Lung microvascular endothelial cell (primary cell): ENCODE measurements around the gene MXRA8. TPM values are rescaled to one million over a fixed set of nuclear protein-coding genes. Genes with fewer than 3 reads are reported as not detected.

Experiments used
- DNase-seq, 2 donors: peaks; one replicate each; pipeline versions ENCODE4 v3.0.0 to v3.0.0-alpha.2; 2010; ENCODE audit warnings: low read depth in 2 of 2
- total RNA-seq: library from RNA; depleted of rRNA; stranded (reverse); fragments of >200 nt; gene quantifications from 2 replicates; pipeline ENCODE4 v1.2.1, GENCODE V29; 2014

MXRA8 gene
- total RNA-seq, 1 donor from 2014 or later, result 0.20 TPM

DNA sequence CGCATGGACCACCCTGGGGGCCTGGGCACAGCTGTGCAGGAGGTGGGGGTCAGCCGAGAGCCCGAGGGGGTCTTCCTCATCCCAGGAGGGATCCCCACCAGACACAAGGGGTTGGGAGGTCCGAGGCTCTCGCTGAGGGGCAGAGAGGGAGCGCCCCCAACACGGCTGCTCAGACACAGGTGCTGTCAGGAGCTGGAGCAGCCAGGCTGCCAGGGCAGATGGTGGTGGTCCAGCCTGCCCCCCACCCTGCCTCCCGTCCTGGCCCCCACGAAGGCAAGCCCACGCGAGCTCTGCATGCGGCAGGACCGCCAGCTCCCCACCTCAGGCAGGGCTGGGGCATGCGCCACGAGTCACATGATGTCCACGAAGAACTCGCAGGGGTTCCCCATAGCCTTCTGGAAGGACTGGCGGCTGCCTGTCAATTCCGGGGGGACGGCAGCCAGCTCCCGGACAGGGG lies 22.5 kb downstream of the MXRA8 start:
- DNase-seq, result no peak

DNA sequence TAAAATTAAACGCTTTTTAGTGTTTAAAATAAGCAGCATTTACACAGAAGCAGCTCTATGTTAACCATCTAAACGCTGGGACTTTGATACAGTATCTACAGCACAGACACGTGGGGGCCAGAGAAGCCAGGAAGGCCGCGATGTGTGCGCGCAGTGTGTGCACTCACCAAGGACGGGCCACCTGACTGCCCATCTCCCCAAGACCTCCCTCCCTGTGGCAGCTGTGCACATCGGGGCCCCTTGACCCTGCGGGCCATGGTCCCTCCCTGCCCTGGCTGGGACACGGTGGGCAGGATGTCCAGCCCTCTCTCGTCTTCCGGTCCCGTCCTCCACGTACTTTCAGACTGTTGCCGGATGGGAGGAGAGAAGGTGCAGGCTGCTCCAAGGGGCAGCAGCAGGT lies 23.1 kb downstream of the MXRA8 start:
- no peak for DNase-seq

DNA sequence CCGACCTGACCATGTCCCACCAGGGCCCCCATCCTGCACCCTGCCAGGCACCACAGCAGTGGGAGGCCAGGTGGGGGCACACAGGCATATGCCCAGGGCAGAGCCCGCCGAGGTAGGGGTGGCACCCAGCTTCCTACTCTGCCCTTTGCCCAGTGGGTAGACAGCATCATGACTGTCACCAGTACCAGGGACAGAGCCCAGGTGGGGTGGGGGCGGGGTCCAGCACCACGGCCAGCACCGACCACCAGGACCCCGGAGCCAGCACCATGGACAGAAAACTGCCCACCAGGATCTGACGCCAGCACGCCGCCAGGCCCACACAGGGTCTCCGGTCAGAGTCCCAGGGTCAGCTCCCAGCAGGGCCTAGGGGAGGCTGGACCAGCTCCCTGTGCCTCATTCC lies 23.5 kb downstream of the MXRA8 start:
- no peak for DNase-seq

DNA sequence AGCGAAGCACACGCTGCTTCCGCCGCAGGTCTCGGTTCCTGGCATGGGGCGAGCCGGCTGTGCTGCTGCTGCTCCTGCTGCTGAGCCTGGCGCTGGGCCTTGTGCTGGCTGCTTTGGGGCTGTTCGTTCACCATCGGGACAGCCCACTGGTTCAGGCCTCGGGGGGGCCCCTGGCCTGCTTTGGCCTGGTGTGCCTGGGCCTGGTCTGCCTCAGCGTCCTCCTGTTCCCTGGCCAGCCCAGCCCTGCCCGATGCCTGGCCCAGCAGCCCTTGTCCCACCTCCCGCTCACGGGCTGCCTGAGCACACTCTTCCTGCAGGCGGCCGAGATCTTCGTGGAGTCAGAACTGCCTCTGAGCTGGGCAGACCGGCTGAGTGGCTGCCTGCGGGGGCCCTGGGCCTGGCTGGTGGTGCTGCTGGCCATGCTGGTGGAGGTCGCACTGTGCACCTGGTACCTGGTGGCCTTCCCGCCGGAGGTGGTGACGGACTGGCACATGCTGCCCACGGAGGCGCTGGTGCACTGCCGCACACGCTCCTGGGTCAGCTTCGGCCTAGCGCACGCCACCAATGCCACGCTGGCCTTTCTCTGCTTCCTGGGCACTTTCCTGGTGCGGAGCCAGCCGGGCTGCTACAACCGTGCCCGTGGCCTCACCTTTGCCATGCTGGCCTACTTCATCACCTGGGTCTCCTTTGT lies 24.7 kb downstream of the MXRA8 start:
- no peak for DNase-seq

DNA sequence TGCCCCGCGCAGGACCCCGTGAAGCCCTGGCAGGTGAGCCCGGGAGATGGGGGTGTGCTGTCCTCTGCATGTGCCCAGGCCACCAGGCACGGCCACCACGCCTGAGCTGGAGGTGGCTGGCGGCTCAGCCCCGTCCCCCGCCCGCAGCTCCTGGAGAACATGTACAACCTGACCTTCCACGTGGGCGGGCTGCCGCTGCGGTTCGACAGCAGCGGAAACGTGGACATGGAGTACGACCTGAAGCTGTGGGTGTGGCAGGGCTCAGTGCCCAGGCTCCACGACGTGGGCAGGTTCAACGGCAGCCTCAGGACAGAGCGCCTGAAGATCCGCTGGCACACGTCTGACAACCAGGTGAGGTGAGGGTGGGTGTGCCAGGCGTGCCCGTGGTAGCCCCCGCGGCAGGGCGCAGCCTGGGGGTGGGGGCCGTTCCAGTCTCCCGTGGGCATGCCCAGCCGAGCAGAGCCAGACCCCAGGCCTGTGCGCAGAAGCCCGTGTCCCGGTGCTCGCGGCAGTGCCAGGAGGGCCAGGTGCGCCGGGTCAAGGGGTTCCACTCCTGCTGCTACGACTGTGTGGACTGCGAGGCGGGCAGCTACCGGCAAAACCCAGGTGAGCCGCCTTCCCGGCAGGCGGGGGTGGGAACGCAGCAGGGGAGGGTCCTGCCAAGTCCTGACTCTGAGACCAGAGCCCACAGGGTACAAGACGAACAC lies 25.4 kb downstream of the MXRA8 start:
- DNase-seq, result no peak

DNA sequence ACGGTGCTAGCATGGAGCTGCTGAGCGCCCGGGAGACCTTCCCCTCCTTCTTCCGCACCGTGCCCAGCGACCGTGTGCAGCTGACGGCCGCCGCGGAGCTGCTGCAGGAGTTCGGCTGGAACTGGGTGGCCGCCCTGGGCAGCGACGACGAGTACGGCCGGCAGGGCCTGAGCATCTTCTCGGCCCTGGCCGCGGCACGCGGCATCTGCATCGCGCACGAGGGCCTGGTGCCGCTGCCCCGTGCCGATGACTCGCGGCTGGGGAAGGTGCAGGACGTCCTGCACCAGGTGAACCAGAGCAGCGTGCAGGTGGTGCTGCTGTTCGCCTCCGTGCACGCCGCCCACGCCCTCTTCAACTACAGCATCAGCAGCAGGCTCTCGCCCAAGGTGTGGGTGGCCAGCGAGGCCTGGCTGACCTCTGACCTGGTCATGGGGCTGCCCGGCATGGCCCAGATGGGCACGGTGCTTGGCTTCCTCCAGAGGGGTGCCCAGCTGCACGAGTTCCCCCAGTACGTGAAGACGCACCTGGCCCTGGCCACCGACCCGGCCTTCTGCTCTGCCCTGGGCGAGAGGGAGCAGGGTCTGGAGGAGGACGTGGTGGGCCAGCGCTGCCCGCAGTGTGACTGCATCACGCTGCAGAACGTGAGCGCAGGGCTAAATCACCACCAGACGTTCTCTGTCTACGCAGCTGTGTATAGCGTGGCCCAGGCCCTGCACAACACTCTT lies 26.2 kb downstream of the MXRA8 start:
- no peak for DNase-seq

DNA sequence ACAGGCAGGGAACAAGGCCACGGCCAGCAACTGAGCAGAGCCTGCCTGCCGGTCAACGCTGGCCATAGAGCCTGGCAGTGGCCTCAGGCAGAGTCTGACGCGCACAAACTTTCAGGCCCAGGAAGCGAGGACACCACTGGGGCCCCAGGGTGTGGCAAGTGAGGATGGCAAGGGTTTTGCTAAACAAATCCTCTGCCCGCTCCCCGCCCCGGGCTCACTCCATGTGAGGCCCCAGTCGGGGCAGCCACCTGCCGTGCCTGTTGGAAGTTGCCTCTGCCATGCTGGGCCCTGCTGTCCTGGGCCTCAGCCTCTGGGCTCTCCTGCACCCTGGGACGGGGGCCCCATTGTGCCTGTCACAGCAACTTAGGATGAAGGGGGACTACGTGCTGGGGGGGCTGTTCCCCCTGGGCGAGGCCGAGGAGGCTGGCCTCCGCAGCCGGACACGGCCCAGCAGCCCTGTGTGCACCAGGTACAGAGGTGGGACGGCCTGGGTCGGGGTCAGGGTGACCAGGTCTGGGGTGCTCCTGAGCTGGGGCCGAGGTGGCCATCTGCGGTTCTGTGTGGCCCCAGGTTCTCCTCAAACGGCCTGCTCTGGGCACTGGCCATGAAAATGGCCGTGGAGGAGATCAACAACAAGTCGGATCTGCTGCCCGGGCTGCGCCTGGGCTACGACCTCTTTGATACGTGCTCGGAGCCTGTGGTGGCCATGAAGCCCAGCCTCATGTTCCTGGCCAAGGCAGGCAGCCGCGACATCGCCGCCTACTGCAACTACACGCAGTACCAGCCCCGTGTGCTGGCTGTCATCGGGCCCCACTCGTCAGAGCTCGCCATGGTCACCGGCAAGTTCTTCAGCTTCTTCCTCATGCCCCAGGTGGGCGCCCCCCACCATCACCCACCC lies 27.0 kb downstream of the MXRA8 start, which contains the start of gene TAS1R3:
TSS of gene TAS1R3 (plus strand) at position 213 of the 898 bp plus-strand sequence. CDS start at position 279, 66 bp downstream.
- DNase-seq, result no peak

DNA sequence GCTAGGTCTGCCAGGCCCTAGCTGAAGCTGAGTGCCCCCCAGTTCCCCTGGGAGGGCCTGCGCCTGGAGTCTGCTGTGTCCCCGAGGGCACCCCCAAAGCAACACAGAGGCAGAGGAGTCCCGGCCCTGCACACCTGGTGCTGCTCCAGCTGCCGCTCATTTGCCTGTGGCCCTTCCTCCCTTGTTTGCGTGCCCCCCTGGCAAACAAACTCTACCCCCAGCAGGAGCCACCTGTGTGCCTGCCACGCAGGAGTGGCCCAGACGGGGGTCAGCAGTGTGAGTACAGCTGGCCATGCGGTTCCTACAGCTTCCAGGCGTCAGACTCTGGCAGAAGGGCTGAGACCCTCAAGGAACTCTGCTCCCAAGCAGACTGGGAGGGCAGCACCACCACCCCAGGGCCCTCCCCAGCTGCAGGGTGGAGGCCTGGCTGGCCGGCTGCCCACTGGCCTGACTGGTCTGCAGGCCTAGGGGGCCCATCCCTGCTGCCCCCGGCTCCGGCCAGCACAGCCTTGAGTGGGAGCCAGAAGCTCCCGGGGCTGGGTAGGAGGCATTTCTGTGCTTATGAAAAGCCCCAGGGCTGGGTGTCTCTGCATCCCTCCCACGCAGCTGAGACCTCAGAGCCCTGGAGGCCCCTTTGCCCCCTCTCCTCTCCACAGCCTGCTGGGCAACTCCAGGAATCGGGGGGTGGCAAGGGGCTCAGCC lies 27.8 kb downstream of the MXRA8 start:
- DNase-seq, result no peak

DNA sequence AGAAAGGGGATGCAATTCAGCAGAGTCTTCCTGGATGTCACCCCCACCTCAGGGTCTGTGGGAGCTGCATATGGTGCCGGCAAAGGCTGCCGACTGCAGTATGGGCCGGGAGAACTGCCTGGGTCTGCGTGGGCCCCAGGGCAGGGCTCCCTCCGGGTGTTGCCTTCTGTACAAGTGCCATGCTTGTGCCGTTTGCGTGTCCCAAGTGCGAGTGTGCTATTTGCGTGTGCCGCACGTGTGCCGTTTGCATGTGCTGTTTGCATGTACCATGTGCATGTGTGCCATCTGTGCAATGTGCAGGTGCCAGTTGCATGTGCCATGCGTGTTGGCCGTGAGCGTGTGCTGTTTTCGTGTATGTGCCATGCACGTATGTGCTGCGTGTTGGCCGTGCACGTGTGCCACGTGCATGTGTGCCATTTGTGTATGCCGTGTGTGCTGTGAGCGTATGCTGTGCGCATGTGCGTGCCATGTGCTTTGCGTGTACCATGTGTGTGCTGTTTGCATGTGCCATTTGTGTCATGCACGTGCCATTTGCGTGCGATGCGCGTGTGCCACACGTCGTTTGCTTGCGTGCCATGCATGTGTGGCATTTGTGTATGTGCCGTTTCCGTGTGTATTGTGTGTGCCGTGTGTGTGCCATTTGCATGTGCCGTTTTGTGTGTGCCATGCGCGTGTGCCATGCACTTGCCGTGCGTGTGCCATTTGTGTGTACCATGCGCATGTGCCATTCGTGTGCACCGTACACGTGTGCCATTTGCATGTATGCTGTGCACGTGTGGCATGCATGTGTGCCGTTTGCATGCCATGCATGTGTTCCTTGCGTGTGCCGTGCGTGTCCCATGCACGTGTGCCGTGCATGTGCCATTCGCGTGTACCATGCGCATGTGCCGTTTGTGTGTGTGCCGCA lies 28.8 kb downstream of the MXRA8 start:
- no peak for DNase-seq

DNA sequence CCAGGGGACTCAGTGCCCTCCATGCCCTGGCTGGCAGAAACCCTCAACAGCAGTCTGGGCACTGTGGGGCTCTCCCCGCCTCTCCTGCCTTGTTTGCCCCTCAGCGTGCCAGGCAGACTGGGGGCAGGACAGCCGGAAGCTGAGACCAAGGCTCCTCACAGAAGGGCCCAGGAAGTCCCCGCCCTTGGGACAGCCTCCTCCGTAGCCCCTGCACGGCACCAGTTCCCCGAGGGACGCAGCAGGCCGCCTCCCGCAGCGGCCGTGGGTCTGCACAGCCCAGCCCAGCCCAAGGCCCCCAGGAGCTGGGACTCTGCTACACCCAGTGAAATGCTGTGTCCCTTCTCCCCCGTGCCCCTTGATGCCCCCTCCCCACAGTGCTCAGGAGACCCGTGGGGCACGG lies 30.1 kb downstream of the MXRA8 start:
- no peak for DNase-seq

DNA sequence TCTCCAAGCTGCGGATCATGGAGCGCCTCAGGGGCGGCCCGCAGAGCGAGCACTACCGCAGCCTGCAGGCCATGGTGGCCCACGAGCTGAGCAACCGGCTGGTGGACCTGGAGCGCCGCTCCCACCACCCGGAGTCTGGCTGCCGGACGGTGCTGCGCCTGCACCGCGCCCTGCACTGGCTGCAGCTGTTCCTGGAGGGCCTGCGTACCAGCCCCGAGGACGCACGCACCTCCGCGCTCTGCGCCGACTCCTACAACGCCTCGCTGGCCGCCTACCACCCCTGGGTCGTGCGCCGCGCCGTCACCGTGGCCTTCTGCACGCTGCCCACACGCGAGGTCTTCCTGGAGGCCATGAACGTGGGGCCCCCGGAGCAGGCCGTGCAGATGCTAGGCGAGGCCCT lies 31.1 kb downstream of the MXRA8 start:
- no peak for DNase-seq

DNA sequence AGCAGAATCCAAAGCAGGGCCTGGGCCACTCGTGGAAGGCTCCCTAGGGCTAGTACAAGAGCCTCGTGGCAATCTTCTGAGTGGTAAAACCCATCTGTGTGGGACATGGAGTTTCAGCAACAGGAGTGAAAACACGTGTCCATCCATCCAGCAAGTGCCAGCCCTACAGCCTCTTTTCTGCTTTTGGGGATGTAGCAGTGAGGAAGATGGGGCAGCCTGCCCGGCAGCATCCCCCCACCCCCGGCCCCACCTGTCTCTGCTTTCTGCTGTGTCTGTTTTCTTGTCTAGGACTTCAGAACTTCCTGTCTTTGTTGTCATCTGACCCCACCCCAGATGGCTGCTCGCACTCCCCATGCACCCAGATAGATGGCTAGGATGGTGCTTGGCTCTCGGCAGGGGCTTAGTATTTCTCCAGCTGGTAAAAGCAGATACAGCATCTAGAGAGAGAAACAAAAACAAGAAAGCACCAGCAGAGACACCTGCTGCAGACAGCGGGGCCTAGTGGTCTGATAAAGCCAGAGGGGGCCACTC lies 32.2 kb downstream of the MXRA8 start:
- no peak for DNase-seq

DNA sequence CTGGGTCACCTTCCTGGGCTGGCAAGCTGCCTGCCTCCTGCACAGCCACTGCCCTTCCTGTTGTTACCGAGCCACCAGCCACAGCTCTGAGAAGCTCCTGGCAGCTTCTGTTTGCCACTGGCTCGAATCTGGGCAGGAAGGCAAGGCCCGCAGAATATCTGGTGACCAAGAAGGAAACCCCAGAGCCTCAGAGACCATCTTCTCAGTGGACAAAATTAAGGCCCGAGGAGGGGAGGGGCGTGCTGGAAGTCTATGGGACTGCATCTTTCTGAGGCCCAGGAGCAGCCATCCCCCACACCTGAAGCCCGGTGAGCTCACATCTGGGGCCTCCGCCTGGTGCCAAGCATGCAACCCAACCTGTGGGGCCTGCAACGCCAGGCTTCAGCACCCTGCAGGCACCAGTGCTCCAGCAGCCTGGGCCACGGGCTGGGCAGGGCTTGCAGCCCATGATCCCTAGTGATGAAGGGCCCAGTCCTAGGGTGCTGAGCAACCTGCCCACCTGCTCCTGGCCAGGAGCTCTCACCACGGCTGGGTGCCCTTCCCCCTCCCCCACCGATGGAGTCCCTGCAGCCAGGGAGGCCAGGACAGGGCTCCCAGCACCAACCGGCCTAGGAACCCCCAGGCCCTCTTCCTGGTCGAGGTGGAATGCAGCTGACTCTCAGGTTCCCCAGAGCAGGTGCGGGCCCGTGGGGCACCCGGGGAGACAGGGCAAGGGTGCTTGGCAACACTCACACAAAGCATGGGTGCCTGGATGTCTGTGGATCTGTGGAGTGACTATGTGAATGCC lies 32.9 kb downstream of the MXRA8 start:
- DNase-seq, result peak; percentile 41 to 63

DNA sequence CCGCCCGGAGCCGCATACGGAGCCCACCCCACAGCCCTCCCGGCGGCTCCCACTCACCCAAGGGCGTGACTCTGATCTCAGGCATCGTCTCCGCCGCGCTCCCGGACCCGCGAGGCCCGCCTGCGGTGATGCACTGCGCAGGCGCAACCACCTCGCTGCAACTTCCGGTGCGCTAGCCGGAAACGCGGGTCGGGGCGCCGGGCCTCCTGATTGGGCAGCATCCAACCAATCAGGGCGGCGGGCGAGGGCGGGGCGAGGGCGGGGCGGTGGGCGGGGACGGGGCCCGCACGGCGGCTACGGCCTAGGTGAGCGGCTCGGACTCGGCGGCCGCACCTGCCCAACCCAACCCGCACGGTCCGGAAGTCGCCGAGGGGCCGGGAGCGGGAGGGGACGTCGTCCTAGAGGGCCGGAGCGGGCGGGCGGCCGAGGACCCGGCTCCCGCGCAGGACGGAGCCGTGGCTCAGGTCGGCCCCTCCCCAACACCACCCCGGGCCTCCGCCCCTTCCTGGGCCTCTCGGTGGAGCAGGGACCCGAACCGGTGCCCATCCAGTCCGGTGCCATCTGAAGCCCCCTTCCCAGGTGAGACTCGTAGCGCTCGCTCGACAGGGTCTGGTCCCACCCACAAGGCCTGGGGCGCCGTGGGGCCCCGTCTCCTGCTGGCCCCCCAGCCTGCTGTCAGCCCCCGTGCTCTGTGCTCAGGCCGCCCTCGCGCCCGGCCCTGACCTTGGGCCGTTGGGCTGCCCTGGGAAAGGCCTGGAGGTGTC lies 33.6 kb downstream of the MXRA8 start, which contains the start of the genes CPTP and INTS11:
TSS of gene CPTP (plus strand) at position 279 of the 764 bp plus-strand sequence. CDS start 2,109 bp downstream, outside the sequence.
TSS of gene INTS11 (minus strand) at position 137 of the 764 bp plus-strand sequence. CDS start at position 85, 52 bp downstream.
- DNase-seq, result peak; percentile 93 to 95

DNA sequence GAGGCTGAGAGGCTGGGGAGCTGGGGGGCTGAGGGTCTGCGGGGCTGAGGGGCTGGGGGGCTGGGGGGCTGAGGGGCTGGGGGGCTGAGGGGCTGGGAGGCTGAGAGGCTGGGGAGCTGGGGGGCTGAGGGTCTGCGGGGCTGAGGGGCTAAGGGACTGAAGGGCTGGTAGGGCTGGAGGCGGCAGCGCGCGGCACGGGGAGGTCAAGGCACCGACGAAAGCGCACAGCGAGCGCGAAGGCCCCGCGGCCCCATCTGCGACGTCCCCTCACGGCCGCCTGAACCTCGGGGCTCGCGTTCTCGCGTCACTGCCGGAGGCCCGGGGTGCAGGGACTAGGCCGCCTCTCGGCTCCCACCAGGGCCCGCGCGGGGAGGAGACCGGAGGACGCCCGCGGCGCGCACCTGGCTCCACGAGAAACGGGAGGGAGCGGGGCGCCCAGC lies 34.3 kb downstream of the MXRA8 start:
- no peak for DNase-seq

DNA sequence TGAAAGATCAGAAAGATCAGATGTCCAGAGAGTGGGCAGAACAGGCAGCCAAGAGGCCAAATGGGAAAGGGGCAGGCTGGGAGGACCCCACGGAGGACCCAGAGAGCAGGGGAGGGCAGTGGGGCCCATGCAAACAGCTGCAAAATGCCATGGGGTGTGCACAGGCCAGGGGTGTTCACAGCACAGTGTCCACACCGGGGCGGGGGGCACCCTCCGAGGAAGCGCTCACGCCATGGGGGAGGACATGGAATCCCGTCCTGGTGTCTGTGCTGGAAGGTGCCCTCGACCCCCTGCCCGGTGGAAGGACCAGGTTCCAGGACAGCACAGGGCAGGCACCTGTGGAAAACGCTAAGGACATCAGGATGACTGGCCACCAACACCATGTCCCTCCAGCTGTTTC lies 35.4 kb downstream of the MXRA8 start:
- no peak for DNase-seq

DNA sequence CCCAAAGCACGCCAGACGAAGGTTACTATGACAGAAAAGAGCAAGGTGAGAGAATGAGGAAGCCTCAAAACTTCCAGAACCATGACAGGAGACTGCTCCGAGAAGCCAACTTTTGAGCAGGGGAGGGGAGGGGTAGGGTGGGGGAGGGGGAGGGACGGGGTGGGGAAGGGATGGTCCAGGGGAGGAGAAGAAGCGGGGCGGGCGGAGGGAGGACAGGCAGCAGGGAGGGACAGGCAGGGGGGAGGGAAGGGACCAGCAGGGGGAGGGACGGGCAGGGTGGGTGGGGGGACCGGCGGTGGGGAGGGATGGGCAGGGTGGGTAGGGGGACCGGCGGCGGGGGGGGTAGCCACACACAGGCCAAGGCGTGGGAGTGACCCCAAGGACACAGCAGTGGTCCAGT lies 35.9 kb downstream of the MXRA8 start:
- DNase-seq, result no peak
